ENCODE results near the gene S100A7A. TPM values are rescaled to one million over a fixed set of nuclear protein-coding genes. Genes with fewer than 3 reads are reported as not detected.

The S100A7A gene
- polyA plus RNA-seq, 3 donors = not detected

DNA sequence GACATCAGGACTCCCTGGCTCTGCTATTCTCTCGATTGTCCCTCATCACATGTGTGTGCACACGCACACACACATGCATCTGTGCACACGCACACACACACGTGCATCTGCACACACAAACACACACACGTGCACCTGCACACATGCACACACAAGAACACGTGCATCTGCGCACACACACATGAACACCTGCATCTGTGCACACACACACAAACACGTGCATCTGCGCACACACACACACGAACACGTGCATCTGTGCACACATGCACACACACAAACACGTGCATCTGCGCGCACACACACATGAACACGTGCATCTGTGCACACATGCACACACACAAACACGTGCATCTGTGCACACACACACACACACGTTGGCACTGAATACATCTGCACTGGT, 14.7 kb downstream of the S100A7A start:
- no peaks in the 10 kb centered on the region for H3K27me3 ChIP-seq (ENCODE audit: control insufficient read depth in 2 of 2, insufficient read depth in 2 of 2, low read length in 2 of 2)
- Mint-ChIP-seq H3K27ac (no peak overlapping the region), H3K27me3 (ENCODE audit: low read depth in 3 of 3) (peaks cover 16 to 24% (median 24%) of the 10 kb centered on the region in 3 donors), H3K4me3 (no peak overlapping the region), H3K4me1 (no peaks in the 10 kb centered on the region), H3K36me3 (no peaks in the 10 kb centered on the region), H3K9me3 (peaks cover 0 to 1% (median 0%) of the 10 kb centered on the region in 7 donors)
- no peaks in the 10 kb centered on the region for H3K9me3 ChIP-seq (replicated peaks in 1 of 2; ENCODE audit: control insufficient read depth in 1 of 2, insufficient read depth in 1 of 2, low read length in 2 of 2)
- no peak overlapping the region for H3K27ac ChIP-seq (ENCODE audit: low read depth in 1 of 2, low read length in 2 of 2)
- no peak overlapping the region for H3K4me3 ChIP-seq (replicated peaks in 1 of 3; ENCODE audit: low read depth in 2 of 3, low read length in 3 of 3)
- H3K9ac ChIP-seq (ENCODE audit: insufficient read depth, low read length, poor library complexity, severe bottlenecking) = no peak overlapping the region
- no peaks in the 10 kb centered on the region for H4K20me1 ChIP-seq (ENCODE audit: insufficient read depth, low read length)
- no peak overlapping the region for H2AFZ ChIP-seq (ENCODE audit: insufficient read depth, low read depth, low read length, poor library complexity, severe bottlenecking)
- intact Hi-C loops (cut with micrococcal nuclease) = no loop called here
- H3K4me1 ChIP-seq (ENCODE audit: control insufficient read depth in 1 of 2, insufficient read depth in 2 of 2, low read length in 2 of 2) = no peaks in the 10 kb centered on the region
- H3K36me3 ChIP-seq (replicated peaks in 1 of 2; ENCODE audit: control insufficient read depth in 1 of 2, insufficient read depth in 2 of 2, low read length in 2 of 2) = no peaks in the 10 kb centered on the region
- 96% methylated on average over 15 of the region's 17 CpGs for WGBS (ENCODE audit: insufficient coverage)
- no peaks in the 10 kb centered on the region for H3K79me2 ChIP-seq (ENCODE audit: insufficient read depth, low read length)
- no peak overlapping the region for H3K4me2 ChIP-seq (replicated peaks; ENCODE audit: extremely low read depth, low read length, poor library complexity, severe bottlenecking)
- TF ChIP-seq, protein P1, sequence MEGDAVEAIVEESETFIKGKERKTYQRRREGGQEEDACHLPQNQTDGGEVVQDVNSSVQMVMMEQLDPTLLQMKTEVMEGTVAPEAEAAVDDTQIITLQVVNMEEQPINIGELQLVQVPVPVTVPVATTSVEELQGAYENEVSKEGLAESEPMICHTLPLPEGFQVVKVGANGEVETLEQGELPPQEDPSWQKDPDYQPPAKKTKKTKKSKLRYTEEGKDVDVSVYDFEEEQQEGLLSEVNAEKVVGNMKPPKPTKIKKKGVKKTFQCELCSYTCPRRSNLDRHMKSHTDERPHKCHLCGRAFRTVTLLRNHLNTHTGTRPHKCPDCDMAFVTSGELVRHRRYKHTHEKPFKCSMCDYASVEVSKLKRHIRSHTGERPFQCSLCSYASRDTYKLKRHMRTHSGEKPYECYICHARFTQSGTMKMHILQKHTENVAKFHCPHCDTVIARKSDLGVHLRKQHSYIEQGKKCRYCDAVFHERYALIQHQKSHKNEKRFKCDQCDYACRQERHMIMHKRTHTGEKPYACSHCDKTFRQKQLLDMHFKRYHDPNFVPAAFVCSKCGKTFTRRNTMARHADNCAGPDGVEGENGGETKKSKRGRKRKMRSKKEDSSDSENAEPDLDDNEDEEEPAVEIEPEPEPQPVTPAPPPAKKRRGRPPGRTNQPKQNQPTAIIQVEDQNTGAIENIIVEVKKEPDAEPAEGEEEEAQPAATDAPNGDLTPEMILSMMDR (IDR thresholded peaks at IDR 0.05) = no peak
- no peak for DNase-seq

DNA sequence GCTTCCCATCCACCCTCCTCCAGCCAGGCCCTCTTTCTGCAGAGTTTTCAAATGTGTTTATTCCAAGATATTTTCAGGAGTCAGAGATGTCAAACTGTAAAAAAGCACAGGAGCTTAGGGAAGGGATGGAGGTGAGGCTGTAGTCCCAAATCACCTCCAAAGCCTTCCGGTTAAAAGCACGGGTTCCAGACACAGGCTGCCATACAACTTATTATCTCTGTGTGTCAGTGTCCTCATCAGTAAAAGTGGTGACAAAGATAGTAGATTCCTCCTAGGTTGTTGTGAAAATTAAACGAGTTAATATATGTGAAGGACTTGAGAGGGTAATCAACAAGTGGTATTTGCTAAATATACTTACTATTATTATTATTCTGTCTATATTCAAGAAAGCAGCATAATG, 15.1 kb downstream of the S100A7A start:
- DNase-seq = no peak
- Histone ChIP-seq H3K4me2 (replicated peaks; ENCODE audit: extremely low read depth, low read length, poor library complexity, severe bottlenecking) (no peak overlapping the region), H3K79me2 (ENCODE audit: insufficient read depth, low read length) (no peaks in the 10 kb centered on the region), H3K36me3 (replicated peaks in 1 of 2; ENCODE audit: control insufficient read depth in 1 of 2, insufficient read depth in 2 of 2, low read length in 2 of 2) (no peaks in the 10 kb centered on the region), H3K4me3 (replicated peaks in 1 of 3; ENCODE audit: low read depth in 2 of 3, low read length in 3 of 3) (no peak overlapping the region), H3K27ac (ENCODE audit: low read depth in 1 of 2, low read length in 2 of 2) (no peak overlapping the region), H3K9me3 (replicated peaks in 1 of 2; ENCODE audit: control insufficient read depth in 1 of 2, insufficient read depth in 1 of 2, low read length in 2 of 2) (no peaks in the 10 kb centered on the region), H2AFZ (ENCODE audit: insufficient read depth, low read depth, low read length, poor library complexity, severe bottlenecking) (no peak overlapping the region), H3K4me1 (ENCODE audit: control insufficient read depth in 1 of 2, insufficient read depth in 2 of 2, low read length in 2 of 2) (peaks cover 0 to 3% of the 10 kb centered on the region in 2 donors), H3K27me3 (ENCODE audit: control insufficient read depth in 2 of 2, insufficient read depth in 2 of 2, low read length in 2 of 2) (no peaks in the 10 kb centered on the region), H4K20me1 (ENCODE audit: insufficient read depth, low read length) (no peaks in the 10 kb centered on the region), H3K9ac (ENCODE audit: insufficient read depth, low read length, poor library complexity, severe bottlenecking) (no peak overlapping the region)
- Mint-ChIP-seq H3K27me3 (ENCODE audit: low read depth in 3 of 3) (peaks cover 15 to 23% (median 23%) of the 10 kb centered on the region in 3 donors), H3K36me3 (no peaks in the 10 kb centered on the region), H3K4me3 (no peak overlapping the region), H3K4me1 (peaks cover under 1% of the 10 kb centered on the region), H3K9me3 (peaks cover 0 to 1% (median 0%) of the 10 kb centered on the region in 7 donors), H3K27ac (no peak overlapping the region)
- intact Hi-C loops (cut with micrococcal nuclease) = no loop called here
- TF ChIP-seq, protein P1 (IDR thresholded peaks at IDR 0.05) = no peak
- no CpG with 5 or more reads among the region's 3 CpGs for WGBS (ENCODE audit: insufficient coverage)

All from CD14-positive monocyte (primary cell).